Inflammatory macrophage treated with lipopolysaccharide for 4 hours (primary cell): ENCODE results near the gene CHST11.

Experiments
- DNase-seq: peaks from one replicate; pipeline ENCODE4 v3.0.0-alpha.2; 2020

CHST11 gene

DNA sequence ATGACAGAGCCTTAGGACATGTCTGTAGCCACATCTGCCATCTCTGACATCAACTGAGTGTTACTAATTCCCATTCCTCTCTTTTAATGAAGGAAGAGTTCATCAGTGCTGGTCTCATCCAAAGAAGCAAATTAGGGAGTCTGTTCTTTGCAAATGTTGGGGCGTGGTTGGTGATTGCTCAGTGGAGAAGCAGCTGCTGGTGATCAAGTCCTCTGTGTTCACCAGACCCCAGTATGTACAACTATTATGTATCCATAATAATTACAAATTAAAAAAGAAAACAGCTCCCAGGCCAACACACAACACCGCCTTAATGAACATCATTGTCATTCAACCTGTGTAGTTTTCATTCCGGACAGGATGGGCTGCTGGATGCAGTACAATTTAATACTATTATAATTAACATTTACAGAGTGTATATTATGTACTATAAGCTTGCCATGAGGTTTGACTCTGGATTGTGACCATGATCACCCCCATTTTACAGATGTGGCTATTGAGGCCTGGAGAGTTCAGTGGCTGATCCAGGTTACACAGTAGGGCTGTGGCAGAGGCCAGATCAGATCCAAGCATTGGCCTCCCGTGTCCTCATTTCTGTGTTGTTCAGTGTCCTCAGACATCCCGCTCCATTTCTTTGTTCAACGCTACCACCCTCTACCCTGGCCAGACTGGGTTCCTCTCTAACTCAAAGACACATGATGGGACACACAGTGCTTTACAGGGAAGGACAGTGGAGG lies 179.0 kb downstream of the CHST11 start:
- DNase-seq = no peak

DNA sequence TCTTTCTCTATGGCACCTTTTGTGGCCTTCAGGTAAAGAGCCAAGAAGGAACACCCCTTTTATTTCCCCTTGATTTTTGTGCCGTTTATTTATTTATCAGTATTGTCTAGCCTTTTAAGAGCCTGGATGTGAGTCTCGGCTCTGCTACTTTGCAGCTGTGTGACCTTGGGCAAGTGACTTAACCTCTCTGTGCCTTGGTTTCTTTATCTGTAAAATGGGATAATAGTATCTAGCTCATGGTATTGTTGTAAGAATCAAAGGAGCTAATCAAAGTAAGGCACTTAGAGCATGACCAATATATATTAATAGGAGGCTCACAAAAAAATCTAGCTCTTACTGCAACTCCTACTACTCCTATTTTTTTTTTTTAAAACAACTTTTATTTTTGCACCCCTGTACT lies 179.7 kb downstream of the CHST11 start:
- no peak for DNase-seq

- DNase-seq = peak; percentile 44
These were observed 180.9 kb downstream of the CHST11 start for GRCh38 chr12:104637604-104638003.

DNA sequence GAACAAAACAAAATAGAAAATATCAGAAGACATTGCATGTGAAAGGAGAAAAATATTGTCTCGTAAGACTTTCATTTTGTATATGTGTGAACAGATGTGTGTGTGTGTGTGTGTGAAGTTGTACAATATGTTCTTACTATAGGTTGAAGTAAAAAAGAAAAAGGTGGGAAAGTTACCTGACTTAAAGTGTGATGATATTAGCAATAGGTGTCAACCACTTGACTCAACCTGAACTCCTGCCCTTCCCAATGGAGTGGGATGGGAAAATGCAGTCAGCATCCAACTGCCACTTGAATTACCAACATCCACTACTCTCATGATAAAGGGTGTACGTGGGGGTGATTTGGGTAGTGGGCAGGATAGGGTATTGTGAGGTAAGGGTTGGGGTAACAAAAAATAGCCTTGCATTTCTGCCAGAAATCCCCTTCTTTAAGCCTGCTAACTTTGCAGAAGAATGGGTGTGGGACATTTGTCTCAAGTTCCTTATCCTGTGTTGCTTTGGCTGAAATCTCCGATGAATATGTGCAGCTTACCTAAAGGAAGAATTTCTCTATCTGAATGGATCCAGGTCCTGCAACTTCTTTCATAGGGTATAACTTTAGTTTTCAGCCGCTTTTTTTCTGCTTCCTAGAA lies 181.6 kb downstream of the CHST11 start:
- DNase-seq = peak; percentile 47

DNA sequence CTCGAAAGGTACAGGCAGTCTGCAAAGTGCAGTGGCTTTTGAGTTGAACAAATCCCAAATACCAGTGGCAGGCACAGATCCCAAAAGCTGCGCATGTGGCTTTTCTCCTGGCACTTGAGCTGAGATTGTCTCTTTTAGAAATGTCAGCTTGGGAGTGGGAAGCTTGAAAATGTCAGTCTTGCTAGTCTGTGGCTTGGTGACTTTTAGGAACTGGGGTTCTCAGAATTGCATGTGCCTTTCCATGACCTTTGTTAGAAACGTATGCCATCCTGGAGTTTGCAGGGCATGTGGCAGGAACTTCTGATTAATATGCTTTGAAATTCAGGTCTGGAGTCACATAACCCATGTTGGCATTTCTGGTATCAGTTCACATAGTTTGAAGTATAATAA lies 182.1 kb downstream of the CHST11 start:
- DNase-seq = peak; percentile 72

DNA sequence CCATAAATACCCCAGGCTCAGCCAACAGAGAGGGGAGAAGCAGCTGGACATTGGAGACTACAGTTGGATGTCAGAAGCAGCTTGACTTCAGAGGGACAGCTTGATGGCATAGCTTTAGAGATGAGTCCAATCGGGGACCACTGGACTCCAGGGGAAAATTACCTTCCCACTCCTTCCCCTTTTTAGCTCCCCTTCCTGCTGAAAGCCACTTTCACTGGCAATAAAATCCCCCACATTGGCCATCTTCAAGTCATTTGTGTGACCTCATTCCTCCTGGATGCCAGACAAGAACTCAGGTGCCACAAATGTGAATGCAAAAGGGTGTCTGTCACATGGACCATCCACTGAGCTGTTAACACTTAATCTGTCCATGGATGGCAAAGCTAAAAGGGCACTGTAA lies 184.2 kb downstream of the CHST11 start:
- peak; percentile 45 for DNase-seq

GRCh38 chr12:104641862-104642261 lies 185.1 kb downstream of the CHST11 start:
- DNase-seq = peak; percentile 97

- peak; percentile 74 for DNase-seq
These were observed 186.5 kb downstream of the CHST11 start for GRCh38 chr12:104643093-104643818.

GRCh38 chr12:104643819-104644669 lies 187.3 kb downstream of the CHST11 start:
- DNase-seq = peak; percentile 79

DNA sequence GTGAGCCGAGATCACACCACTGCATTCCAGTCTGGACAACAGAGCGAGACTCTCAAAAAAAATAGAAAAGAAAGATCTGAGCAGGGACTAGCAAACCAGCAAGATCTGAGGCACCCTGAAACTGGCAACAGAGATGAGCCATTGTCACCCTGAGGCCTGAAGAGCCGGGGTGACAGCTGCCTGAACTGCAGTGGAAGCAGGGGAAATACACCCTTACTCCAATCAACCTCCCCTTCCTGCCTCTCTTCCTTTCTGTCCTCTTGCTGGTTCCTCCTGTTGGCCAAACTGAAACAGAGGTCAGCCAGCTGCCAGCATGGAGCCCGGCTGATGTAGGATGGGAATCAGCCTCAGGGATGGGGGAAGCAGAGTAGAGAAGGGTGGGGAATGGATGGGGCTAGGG lies 192.0 kb downstream of the CHST11 start:
- DNase-seq = peak; percentile 71

DNA sequence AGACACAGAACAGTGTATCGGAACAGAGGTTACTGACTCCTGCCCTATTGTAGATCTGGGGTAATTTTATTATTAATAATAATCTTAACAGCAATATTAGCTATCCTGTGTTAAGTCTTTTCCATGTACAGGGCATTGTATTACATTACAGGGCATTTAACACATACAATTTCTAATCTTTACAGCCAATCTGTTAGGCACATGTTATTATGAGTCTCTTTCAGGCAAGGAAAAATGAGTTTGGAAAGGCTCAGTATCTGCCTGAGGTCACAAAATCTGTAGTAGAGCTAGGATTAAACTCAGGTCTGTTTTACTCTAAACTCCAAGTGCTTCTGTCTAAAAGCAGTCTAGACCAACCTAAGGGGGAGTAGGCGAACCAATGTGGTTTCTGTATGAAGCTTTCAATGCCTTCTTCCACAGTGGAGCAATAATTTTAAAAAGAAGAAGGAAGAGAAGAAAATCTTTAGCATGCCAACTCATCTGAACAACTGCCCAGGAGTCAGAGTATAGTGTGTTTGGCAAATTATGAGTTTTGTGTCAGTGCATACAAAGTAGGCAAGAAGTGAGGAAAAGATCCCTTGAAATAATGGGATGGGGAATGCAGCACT lies 192.6 kb downstream of the CHST11 start:
- DNase-seq = peak; percentile 78

GRCh38 chr12:104649921-104650320 lies 193.2 kb downstream of the CHST11 start:
- peak; percentile 87 for DNase-seq

- DNase-seq = no peak
These were observed 193.8 kb downstream of the CHST11 start for GRCh38 chr12:104650541-104650940.

DNA sequence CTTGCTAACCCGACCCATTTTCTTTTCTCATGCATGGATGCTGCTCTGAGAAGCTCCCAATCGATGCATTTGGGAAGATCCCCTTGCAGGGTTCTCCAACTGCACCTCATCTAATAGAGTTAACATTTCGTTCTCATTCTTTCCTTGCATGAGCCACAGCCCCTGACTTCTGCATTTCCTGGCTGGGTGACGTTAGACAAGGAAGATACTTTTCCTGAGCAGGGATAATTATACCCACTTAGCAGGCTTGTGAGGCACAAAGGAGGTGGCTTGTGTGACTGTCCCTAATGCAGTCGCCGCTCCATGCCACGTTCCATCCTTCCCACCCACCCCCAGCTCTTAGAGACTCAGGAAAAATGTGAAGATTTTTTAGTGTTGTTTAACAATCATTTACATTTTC lies 195.1 kb downstream of the CHST11 start:
- DNase-seq = peak; percentile 45

DNA sequence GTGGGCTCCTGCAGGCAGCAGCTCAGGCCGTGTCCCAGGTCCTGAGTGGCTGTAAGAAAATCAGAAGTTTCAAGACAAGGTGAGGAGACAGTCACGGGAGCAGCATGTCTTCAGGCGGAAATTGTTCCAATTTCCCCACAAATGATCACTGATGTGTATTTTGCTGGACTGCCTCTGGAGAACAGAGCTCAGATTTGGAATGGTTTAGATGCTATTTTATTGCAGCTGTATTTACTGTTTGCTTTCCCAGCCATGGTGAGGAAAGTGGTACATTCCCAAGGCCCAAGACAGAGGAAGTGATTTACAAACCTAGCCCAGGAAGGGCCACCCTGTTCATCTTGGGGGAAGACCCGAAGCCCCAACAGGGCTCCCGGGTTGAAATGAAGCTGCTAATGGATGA lies 195.6 kb downstream of the CHST11 start:
- DNase-seq = no peak

DNA sequence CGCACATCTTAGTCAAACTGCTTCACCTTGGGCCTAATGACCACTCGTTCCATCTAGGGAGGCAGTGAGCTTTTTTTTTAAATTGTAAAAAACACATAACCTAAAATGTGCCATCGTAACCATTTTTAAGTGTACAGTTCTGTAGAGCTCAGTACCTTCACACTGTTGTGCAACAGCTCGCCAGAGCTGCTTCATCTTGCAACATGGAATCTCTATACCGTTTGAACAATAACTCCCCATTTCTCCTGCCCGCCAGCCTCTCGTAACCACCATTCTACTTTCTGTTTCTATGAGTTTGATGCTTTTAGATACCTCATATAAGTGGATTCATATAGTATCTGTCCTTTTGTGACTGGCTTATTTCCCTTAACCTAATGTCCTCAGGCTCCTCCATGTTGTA lies 196.2 kb downstream of the CHST11 start:
- peak; percentile 37 for DNase-seq

DNA sequence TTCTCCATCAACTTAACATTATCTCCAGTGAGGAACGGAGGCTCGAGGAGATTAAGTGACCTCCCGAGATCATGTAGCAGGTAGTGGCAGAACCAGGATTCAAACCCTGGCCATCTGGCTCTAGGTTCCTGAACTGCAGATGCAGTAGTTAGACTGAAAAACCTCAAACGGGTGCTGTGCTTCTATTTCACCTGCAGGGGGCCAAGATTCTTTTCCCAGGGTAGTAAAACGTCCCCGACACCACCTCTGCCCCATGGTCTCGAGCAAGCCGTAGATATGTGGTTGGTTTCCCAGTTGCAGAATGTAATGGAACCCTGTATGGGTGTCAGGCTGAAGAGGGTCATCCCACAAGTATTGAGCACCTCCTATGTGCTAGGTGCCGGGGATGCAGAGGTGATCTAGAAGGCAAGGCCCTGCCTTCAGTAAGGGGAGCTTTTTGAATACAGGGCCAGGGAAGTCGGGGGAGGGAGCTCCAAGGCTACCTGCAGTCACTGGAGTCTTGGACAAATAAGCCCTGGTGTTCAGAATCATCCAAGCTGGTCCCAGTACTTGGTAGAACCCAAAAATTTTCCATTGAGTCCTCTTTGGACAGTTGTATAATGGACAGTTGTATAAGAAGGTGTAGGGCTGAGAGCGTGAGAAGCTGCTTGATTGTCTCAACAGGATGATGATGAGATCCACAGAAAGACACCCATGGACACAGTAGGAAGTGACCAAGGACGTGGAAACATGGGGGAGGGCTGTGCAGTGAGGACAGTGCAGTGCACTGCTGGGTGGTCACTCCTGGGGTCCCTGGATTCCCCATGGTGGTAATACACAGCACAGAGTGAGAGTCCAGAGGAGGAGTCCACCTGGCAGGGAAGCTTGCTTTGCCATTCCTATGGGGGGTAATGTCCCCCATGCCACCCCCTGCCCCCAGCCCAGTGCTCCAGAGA lies 197.2 kb downstream of the CHST11 start:
- DNase-seq = no peak

- DNase-seq = no peak
These were observed 198.2 kb downstream of the CHST11 start for GRCh38 chr12:104654665-104655609.

DNA sequence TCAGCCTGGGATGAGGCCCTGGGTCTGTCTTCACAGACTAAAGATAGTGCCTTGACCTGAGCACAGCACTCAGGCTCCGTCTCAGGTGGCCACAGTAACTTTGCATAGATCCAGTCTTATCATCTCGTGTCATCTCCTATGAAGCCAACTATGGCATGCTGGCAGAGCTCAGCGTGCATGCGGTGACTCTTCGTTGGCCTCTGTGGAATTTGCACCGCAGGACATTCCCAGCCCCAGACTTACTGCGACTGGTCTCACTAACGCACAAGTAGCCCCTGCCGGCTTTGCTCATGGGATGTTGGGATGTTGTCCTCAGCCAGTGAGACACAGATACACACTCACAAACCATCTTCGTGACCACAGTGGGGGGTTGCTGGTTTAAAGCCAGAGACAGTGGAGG lies 199.6 kb downstream of the CHST11 start:
- no peak for DNase-seq

GRCh38 chr12:104656921-104657320 lies 200.2 kb downstream of the CHST11 start:
- DNase-seq = no peak
